ENCODE measurements around the gene SLC9A3.

DNA sequence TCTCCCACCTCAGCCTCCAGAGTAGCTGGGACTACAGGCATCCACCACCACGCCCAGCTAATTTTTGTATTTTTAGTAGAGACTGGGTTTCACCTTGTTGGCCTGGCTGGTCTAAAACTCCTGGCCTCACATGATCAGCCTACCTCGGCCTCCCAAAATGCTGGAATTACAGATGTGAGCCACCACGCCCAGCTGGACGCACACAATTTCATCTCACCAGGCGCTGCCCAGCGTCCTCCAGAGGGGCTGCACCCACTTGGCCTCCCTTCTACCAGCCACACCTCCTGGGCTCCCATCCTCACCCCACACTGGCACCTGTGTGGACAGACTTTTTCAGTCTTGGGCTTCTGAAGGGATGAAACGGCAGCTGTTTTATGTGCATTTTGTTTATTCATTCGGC lies 85.1 kb downstream of the SLC9A3 start:
- TF ChIP-seq, protein P1, sequence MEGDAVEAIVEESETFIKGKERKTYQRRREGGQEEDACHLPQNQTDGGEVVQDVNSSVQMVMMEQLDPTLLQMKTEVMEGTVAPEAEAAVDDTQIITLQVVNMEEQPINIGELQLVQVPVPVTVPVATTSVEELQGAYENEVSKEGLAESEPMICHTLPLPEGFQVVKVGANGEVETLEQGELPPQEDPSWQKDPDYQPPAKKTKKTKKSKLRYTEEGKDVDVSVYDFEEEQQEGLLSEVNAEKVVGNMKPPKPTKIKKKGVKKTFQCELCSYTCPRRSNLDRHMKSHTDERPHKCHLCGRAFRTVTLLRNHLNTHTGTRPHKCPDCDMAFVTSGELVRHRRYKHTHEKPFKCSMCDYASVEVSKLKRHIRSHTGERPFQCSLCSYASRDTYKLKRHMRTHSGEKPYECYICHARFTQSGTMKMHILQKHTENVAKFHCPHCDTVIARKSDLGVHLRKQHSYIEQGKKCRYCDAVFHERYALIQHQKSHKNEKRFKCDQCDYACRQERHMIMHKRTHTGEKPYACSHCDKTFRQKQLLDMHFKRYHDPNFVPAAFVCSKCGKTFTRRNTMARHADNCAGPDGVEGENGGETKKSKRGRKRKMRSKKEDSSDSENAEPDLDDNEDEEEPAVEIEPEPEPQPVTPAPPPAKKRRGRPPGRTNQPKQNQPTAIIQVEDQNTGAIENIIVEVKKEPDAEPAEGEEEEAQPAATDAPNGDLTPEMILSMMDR (IDR thresholded peaks at IDR 0.05), result no peak
- TF ChIP-seq POLR2A (IDR thresholded peaks at IDR 0.05), result no peak

All from uterus (tissue), 2 donors.